Measurements from ENCODE around the gene TBC1D12.

- TF ChIP-seq EZH2phosphoT487 (IDR thresholded peaks at IDR 0.05; ENCODE audit: low read depth): no peak
- no peak for TF ChIP-seq CTCF (IDR thresholded peaks at IDR 0.05; ENCODE audit: low read depth, low read length)
These were observed 1.3 kb downstream of the TBC1D12 start for GRCh38 chr10:94403380-94404213.
